Posterior vena cava (tissue), 2 donors: ENCODE data around the gene ZNF546. TPM values are rescaled to one million over a fixed set of nuclear protein-coding genes. Genes with fewer than 3 reads are reported as not detected.
"Not testable (repeated sequence)": the region's sequence is repeated elsewhere in the genome, so short reads cannot be mapped to it uniquely, and the experiment has no call there.

Source experiments
- DNase-seq: peaks from one replicate; pipeline ENCODE4 v3.0.0-alpha.2; 2020; ENCODE audit warnings: low spot score
- intact Hi-C, 2 donors: fragments of 100-400 bp; cut with DNase I; formaldehyde crosslinking; loops; one replicate each; pipeline versions ENCODE4 v1.14.1 to v1.14.2; 2022 to 2023
- total RNA-seq, 2 donors: library from RNA; stranded (reverse); fragmentation: NEBNext Ultra II Directional; extraction: Animal tissue kit (Norgen Biotek cat#: 25700); gene quantifications; one replicate each; pipeline ENCODE4 v1.2.1, GENCODE V29; 2021
- donor health status: DM: yes; HTN: yes; CAD: no.
- donor health status: DM: yes; HTN: yes; CAD: no.

The ZNF546 gene
- total RNA-seq, 2 donors from 2014 or later, result 5.7 to 5.9 TPM

- DNase-seq, result no peak
- intact Hi-C loops, result no loop called here
Measured at GRCh38 chr19:40033989-40034560, 37.2 kb downstream of the ZNF546 start.

GRCh38 chr19:40035996-40036395 is 39.1 kb downstream of the ZNF546 start:
- DNase-seq, result no peak
- intact Hi-C loops, result no loop called here

DNA sequence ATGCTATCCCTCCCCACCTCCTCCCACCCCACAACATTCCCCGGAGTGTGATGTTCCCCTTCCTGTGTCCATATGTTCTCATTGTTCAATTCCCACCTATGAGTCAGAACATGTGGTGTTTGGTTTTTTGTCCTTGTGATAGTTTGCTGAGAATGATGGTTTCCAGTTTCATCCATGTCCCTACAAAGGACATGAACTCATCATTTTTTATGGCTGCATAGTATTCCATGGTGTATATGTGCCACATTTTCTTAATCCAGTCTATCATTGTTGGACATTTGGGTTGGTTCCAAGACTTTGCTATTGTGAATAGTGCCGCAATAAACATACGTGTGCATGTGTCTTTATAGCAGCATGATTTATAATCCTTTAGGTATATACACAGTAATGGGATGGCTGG is 41.2 kb downstream of the ZNF546 start:
- intact Hi-C loops, result not testable (repeated sequence)

GRCh38 chr19:40041718-40042117 is 44.9 kb downstream of the ZNF546 start:
- intact Hi-C loops, result not testable (repeated sequence)

More for the DNA sequence above, 41.2 kb downstream of the ZNF546 start:
- DNase-seq, result not testable (repeated sequence)

GRCh38 chr19:40053491-40053890 is 56.6 kb downstream of the ZNF546 start:
- intact Hi-C loops, result no loop called here
- no peak for DNase-seq

More at GRCh38 chr19:40041718-40042117, 44.9 kb downstream of the ZNF546 start:
- not testable (repeated sequence) for DNase-seq

GRCh38 chr19:40054632-40055031 is 57.8 kb downstream of the ZNF546 start:
- DNase-seq, result no peak
- intact Hi-C loops, result no loop called here

DNA sequence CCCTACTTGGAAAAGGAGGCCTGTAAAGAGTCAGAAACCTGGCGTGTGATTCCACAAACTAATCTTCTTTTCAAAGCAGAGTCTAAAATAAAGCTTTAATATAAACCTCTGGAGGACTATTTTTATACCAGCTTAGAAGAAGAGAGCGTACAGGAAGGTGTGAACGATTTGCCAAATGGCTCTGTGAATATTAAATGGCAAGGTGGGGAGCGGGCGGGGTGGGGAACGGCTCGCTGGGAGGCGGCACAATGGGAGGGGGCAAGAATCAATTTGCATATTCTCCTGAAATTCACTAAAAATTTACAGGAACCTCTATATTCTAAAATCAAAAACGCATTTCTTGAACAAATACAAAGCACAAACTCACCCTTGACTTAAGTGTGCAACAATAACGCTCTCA is 58.2 kb downstream of the ZNF546 start:
- intact Hi-C loops, result no loop called here
- DNase-seq, result no peak

GRCh38 chr19:40055832-40056504 is 59.1 kb downstream of the ZNF546 start, which contains the start of gene ZNF780B:
Gene ZNF780B (minus strand): TSS chr19:40056231. CDS start chr19:40050332, 5,899 bp downstream.
- peak; percentile 83 for DNase-seq
- intact Hi-C loops, result no loop called here

DNA sequence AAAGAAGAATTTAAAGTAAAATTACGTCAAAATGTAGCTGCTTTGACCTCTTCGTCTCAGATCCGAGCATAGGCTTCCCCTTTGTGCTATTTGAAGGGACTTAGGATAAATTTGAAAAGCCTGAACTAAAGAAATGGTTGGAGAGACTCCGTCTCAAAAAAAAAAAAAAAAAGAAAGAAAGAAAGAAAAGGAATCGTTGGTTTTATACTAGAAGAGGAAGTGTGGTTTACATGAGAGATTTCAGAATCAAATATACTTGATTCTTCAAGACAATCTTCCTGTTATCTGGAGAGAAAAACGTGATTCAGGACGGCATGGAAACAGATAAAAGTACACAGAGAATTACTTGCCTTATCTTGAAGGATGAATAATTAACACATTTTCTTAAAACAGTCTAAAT is 59.6 kb downstream of the ZNF546 start:
- intact Hi-C loops, result no loop called here
- DNase-seq, result no peak

GRCh38 chr19:40057166-40057565 is 60.3 kb downstream of the ZNF546 start:
- no peak for DNase-seq
- intact Hi-C loops, result no loop called here

- no peak for DNase-seq
- intact Hi-C loops, result no loop called here
Measured at GRCh38 chr19:40059624-40060023, 62.8 kb downstream of the ZNF546 start.

DNA sequence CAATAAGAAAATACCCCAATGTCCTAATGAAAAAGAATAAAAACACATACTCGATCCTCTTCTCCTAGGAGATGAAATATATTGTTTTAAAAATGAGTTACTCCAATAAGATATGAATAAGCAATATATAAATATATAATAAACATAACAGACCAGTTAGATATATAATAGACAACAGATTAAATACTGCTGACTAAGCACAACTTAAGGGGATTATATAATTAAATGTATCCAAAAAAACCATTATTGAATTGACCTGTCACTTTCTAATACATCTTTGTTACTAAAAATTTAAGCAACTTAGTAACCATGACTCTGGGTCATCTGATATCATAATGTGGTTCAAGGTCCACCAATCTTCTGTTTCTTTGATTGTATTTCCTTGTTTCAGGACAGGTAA is 73.2 kb downstream of the ZNF546 start:
- intact Hi-C loops, result no loop called here

More for the DNA sequence above, 73.2 kb downstream of the ZNF546 start:
- DNase-seq, result no peak

Other genes starting within 250 kb of the ZNF546 start
- not detected for gene LEUTX, start 218.2 kb upstream of the ZNF546 start, total RNA-seq
- gene DYRK1B, start 162.9 kb upstream of the ZNF546 start, total RNA-seq, result 1 to 10 TPM; 5.4 to 8.7 TPM
- gene FBL, start 150.7 kb upstream of the ZNF546 start, total RNA-seq, result 100 to 1,000 TPM in 1 of 2 donors, 10 to 100 TPM in 1; 94.1 to 121 TPM
- gene FCGBP, start 62.4 kb upstream of the ZNF546 start, total RNA-seq, result 10 to 100 TPM; 42.1 to 98.8 TPM
- gene PSMC4, start 25.9 kb upstream of the ZNF546 start, total RNA-seq, result 10 to 100 TPM; 59.0 to 67.1 TPM
- 10 to 100 TPM; 14.0 to 20.7 TPM for gene ZNF780B, start 59.2 kb downstream of the ZNF546 start, total RNA-seq
- gene ZNF780A, start 93.9 kb downstream of the ZNF546 start, total RNA-seq, result 10 to 100 TPM; 13.2 to 17.9 TPM
- gene MAP3K10, start 194.4 kb downstream of the ZNF546 start, total RNA-seq, result 10 to 100 TPM; 16.9 to 21.5 TPM
- not detected for gene TTC9B, start 221.3 kb downstream of the ZNF546 start, total RNA-seq
- gene CCNP, start 229.6 kb downstream of the ZNF546 start, total RNA-seq, result under 1 TPM in 1 of 2 donors, not detected in 1; 0.42 TPM